Stimulated activated CD8-positive, alpha-beta memory T cell treated with anti-CD3 and anti-CD28 coated beads, Interleukin-4, amount 100 ng/mL, for 24 hours (primary cell): ENCODE data around the gene DDX42.

Experiments used
- DNase-seq: peaks from one replicate; pipeline ENCODE4 v3.0.0-alpha.2; 2020; ENCODE audit warnings: low read depth

Gene DDX42

GRCh38 chr17:63823659-63824331, 49.8 kb downstream of the DDX42 start:
- no peak for DNase-seq

DNA sequence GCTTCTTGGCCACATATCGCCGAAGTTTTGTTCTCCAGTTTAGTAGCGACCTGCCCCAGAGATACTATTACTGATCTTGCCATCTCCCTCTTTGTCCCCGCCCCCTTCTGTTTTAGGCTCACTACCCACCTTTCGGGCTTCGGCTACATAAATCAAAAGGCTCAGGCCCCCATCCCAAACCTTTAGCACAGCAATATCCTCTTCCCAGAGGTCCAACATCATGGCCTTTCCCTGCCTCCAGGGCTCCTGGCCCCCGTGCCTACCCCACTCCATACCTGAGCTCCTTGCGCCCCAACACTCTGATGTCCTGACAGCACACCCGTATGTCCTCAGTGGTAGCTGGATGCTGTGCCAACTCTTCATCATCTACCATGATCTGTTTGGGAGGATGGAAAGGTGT, 50.4 kb downstream of the DDX42 start:
- DNase-seq = no peak

- no peak for DNase-seq
Measured at GRCh38 chr17:63826468-63827001, 52.6 kb downstream of the DDX42 start.

GRCh38 chr17:63827002-63827800, 53.2 kb downstream of the DDX42 start, which contains the start of the genes FTSJ3 and PSMC5:
Gene FTSJ3, minus strand, starts transcription at chr17:63827663. Its CDS starts 761 bp downstream, at chr17:63826902.
Gene PSMC5, plus strand, starts transcription at chr17:63827431. Its CDS starts 60 bp downstream, at chr17:63827491.
- DNase-seq = peak; percentile 91

DNA sequence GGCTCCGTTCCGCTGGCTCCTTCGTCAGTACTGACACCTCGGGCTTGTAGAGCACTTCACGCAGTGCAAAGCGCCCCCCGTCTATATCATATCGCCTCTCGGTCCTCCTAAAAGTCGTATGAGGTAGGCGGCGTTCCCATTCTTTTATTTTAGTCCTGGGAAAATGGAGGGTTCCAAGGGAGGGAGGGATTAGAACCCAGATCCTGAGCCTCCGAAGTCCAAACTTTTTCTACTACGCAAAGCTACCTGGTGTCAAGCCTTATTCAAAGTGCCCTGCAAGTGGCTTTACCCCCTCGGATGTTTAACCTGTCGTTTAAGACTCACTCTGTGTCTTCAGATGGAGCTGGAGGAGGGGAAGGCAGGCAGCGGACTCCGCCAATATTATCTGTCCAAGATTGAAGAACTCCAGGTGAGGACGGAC, 53.8 kb downstream of the DDX42 start:
- no peak for DNase-seq

DNA sequence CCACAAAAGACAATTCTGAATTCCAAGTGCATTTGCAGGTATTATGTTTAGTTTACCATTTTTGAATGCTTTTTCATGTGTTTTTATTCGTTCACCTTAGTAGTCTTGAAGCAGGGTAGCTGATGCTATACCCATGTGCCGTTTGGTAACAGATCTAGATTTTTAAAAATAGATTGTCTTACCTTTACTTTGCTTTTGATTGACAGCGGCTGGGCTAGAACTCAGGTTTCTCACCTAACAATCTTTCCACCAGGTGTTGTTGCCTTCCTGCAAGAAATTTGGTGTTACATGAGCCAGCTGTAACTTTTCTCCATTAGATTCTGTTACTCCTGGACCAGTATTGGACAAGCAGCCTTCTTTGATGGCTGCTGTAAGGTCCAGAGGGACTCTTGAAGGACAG, 55.0 kb downstream of the DDX42 start:
- DNase-seq = no peak

DNA sequence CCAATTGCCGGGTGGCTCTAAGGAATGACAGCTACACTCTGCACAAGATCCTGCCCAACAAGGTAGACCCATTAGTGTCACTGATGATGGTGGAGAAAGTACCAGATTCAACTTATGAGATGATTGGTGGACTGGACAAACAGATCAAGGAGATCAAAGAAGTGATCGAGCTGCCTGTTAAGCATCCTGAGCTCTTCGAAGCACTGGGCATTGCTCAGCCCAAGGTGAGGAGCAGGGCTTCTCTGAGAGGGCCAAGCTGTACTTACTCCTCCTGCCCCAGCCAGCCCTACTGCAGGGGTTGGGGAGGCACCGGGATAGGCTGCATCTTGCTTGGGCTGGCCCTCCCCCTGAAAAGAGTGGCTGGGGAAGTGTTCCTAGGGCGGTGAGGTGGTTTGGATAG, 56.3 kb downstream of the DDX42 start:
- no peak for DNase-seq

DNA sequence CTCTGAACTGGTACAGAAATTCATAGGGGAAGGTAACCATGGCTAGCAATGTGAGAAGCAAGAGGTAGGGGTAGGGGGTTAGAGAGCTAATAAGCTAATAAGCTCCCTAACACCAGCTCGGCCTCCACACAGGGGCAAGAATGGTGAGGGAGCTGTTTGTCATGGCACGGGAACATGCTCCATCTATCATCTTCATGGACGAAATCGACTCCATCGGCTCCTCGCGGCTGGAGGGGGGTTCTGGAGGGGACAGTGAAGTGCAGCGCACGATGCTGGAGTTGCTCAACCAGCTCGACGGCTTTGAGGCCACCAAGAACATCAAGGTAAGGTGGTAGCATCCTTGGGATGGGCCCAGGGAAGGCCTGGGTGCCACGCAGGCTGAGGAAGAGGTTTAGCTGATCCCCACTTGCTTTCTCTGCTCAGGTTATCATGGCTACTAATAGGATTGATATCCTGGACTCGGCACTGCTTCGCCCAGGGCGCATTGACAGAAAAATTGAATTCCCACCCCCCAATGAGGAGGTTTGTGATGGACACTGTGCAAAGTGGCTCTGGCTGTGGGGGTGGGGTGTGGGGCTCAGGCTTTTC, 57.0 kb downstream of the DDX42 start:
- no peak for DNase-seq

DNA sequence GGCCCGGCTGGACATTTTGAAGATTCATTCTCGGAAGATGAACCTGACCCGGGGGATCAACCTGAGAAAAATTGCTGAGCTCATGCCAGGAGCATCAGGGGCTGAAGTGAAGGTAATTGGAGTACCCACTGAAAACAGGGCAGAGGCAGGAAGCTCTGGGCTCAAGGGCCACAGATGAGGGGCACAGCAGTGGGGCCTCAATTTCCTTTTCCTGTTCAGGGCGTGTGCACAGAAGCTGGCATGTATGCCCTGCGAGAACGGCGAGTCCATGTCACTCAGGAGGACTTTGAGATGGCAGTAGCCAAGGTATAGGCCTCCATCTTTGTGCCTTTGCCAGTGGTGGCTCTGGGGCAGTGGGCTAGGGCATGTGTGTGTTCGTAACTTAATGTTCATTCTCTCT, 57.5 kb downstream of the DDX42 start:
- DNase-seq = no peak

- no peak for DNase-seq
Measured at GRCh38 chr17:63832014-63832413, 58.0 kb downstream of the DDX42 start.

DNA sequence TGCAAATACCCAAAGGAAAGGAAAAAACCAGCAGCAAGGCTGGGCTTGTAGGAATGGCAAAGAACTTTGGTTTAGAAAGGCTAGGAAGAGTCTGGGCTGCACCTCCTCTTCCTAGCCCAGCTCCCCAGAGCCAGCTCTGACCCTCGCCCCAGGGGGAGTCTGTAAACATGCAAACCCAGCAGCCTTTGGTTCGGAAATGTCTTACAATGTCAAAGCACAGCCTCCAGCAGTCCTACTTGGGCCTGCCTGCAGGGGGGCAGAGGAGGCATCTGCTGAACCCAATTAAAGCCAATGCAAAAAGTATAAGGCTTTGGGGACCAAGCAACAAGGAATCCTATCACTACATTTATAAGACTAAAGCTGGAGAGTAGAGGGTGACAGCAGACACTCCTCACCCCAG, 58.5 kb downstream of the DDX42 start:
- no peak for DNase-seq

GRCh38 chr17:63833026-63833740, 59.2 kb downstream of the DDX42 start:
- DNase-seq = no peak

GRCh38 chr17:63833741-63834373, 59.9 kb downstream of the DDX42 start:
- no peak for DNase-seq

GRCh38 chr17:63834431-63835166, 60.6 kb downstream of the DDX42 start:
- peak; percentile 44 for DNase-seq

DNA sequence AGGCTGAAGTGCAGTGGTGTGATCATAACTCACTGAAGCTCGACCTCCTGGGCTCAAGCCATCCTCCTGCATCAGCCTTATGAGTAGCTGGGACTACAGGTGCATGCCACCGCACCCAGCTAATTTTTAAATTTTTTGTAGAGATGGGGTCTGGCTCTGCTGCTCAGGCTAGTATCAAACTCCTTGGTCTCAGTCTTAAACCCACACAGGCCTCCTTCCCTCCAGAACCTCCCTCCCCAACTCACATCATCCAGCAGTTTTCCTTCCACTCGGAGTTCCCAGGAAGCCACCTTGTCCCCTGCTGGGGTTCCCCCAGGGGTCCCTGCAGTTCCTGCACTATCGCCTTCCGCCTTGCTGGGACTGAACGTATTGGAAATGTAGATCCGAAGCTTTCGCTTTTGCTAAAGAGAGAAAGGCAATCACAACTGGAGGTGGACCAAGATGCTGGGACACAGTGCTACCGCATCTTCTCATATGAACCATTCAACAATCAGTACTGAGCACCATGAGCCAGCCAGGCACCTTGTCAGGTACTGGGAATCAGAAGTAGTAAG, 61.3 kb downstream of the DDX42 start:
- DNase-seq = no peak

DNA sequence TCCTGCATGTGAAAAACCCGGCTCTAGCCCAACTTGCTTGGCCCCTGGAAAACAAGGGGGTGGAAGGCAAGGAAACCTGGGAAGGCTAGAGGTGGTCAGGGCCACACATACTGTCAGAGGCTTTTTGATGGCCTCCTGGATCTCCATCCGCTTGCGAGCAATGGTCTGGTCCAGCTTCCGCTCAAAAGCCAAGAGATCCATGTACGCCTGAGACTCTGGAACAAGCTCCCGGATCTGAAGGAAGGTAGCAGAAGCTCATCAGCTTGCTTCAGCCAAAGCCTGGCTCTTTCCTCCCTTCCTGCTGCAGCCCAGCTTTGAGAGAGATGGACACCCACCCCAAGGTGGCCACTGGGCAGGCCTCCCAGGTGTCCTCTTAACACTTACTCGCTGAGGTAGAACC, 62.8 kb downstream of the DDX42 start:
- no peak for DNase-seq

DNA sequence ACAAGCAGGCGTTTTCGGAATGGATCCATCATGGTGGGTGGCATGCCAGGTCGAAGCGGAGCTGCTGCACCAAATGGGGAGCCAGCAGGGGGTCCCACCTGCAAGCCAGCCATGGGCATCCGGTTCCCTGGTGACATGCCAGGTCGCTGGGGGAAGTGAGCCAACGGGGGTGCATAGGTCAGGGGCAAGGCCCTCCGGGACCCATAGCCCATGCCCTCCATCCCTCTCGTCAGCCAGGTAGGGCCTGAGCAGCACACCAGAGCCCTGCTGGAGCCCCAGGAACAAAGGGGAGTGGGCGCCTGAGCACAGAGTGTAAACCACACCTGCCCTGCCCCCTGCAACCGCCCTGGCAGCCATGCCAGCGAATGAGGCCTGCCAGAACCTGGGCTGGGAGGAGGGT, 63.5 kb downstream of the DDX42 start:
- DNase-seq = no peak

- no peak for DNase-seq
Measured at GRCh38 chr17:63837962-63838600, 64.1 kb downstream of the DDX42 start.

DNA sequence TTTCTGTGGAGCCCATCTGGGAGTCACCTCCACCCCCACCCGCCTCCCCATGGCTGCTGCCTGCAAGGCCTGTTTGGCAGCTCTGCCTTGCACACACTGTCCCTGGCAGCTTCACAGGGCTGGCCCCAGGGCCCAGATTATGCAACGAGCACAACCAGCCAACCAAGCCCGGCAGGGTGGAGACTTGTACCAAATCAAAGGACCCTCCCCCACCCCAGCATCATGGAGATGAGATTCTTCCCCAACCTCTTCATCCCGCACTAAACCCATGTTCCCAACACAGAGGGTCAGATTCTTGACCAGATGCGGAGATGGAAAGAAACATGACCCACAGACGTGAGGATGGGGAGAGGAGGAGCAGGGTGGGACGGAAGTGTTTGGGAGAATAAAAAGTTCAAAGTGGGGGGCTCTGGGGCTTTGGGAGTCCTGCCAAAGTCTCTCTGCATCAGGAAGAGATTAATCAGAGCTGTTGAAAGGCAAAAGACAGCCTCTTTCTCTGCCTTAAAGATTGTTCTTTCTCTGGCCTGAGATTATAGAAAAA, 64.7 kb downstream of the DDX42 start:
- no peak for DNase-seq
